ENCODE results near the gene FAR2.
"Not testable (repeated sequence)": the region's sequence is repeated elsewhere in the genome, so short reads cannot be mapped to it uniquely, and the experiment has no call there.

FAR2 gene

GRCh38 chr12:29167445-29167844 is 18.4 kb downstream of the FAR2 start:
- TF ChIP-seq ZFX (IDR thresholded peaks at IDR 0.05), result no peak
- no peak for TF ChIP-seq CTCF (conservative IDR thresholded peaks at IDR 0.05)
- H3K27ac ChIP-seq, result no peak overlapping the region

- H3K27ac ChIP-seq, result no peak overlapping the region
- TF ChIP-seq CTCF (conservative IDR thresholded peaks at IDR 0.05), result no peak
- TF ChIP-seq ZFX (IDR thresholded peaks at IDR 0.05), result no peak
These were observed 18.9 kb downstream of the FAR2 start for GRCh38 chr12:29167988-29168387.

- not testable (repeated sequence) for H3K27ac ChIP-seq
These were observed 20.9 kb downstream of the FAR2 start for GRCh38 chr12:29169978-29170377.

DNA sequence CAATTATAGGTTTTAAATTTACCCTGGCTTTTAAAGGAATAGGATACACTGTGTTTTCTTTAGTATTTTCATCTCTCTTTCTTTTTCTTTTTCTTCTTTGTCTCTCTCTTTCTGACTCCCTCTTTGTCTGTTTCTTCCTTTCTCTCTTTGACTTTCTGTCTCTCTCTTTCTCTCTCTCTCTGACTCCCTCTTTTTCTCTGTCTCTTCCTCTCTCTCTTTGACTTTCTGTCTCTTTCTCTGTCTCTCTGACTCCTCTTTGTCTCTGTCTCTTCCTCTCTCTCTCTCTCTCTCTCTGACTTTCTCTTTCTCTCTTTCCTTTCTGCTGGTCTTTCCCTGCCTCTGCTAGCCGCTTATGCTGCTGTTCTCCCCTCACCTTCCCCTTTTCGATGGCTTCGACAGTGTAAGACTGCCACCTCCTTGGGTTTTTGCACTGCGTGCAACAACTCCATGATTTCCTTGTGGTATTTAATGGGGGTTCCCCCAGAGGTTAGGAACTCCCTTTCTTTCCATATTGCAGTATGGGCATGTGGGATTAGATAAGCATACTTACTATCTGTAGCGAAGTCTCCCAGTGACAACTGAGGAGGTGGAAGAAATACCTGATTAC is 21.5 kb downstream of the FAR2 start:
- H3K27ac ChIP-seq, result not testable (repeated sequence)

GRCh38 chr12:29171421-29172258 is 22.6 kb downstream of the FAR2 start:
- TF ChIP-seq ZFX (IDR thresholded peaks at IDR 0.05) (no peak), CTCF (conservative IDR thresholded peaks at IDR 0.05) (no peak)
- no peak overlapping the region for H3K27ac ChIP-seq

- no peak overlapping the region for H3K27ac ChIP-seq
- TF ChIP-seq ZFX (IDR thresholded peaks at IDR 0.05) (no peak), CTCF (conservative IDR thresholded peaks at IDR 0.05) (no peak)
These were observed 27.9 kb downstream of the FAR2 start for GRCh38 chr12:29176941-29177340.

DNA sequence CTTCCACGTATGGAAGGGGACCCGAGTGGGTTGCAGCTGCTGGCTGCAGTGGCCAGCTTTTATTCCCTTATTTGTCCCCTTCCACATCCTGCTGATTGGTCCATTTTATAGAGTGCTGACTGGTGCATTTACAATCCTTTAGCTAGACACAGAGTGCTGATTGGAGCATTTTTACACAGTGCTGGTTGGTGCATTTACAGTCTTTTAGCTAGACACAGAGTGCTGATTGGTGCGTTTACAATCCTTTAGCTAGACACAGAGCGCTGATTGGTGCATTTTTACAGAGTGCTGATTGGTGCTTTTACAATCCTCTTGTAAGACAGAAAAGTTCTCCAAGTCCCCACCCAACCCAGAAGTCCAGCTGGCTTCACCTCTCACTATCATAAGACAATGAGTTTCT is 33.2 kb downstream of the FAR2 start:
- not testable (repeated sequence) for H3K27ac ChIP-seq

DNA sequence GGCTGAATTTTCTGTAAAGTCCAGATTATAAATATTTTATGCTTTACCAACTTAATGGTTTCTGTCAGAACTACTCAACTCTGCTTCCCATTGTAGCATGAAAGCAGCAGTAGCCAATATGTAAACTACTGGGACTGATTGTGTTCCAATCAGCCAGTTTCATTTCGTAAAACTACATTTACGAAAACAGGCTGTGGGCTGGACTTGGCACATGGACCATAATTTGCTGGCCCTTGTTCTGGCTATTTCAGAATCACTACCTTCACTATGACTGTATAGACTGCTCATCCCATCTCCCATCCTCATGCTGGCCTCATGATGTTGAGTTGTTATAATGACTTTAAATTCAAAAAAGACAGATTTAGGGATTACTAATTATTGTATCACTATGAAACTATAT is 38.7 kb downstream of the FAR2 start:
- no peak overlapping the region for H3K27ac ChIP-seq
- TF ChIP-seq CTCF (conservative IDR thresholded peaks at IDR 0.05) (no peak), ZFX (IDR thresholded peaks at IDR 0.05) (no peak)

DNA sequence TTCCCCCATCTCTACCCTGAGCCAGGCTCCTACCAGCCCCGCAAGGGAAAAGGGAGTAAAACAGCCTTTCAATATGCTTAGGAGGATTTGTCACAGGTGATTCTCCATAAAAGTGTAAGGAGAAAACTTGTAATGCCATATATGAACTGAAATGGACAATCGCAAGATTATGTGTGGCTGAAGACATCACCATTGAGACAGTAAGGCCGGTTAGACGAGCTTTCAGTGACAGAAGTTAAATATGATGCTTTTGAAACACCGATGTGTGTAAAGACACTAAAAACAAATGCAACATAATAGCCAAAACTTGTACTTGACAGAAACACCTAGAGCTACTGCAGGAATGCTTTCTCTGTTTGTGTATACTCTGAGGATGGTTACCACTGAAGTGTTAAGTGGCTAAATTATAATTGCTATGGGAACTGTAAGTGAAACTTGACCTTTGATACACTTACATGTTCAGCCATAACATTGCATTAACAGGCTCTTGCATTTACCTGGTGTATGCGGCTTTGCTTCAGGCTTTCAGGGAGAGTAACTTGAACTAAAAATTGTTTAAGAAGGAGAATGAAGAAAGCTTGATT is 42.3 kb downstream of the FAR2 start:
- TF ChIP-seq CTCF (conservative IDR thresholded peaks at IDR 0.05) (no peak), ZFX (IDR thresholded peaks at IDR 0.05) (no peak)
- no peak overlapping the region for H3K27ac ChIP-seq
